WERI-Rb-1 (cell line): ENCODE data around the gene ACSL4.

Source experiments
- DNase-seq: peaks from one replicate; pipeline ENCODE4 v3.0.0-alpha.2; 2020
- H3K27ac ChIP-seq: fragments of 250-450 bp; sonication (Bioruptor Pico); 2 replicates; pipeline ENCODE4 v1.5.1; 2020; ENCODE audit warnings: mild to moderate bottlenecking, moderate library complexity
- H3K27me3 ChIP-seq: fragments of 250-450 bp; sonication (Bioruptor Pico); 2 replicates; pipeline ENCODE4 v1.5.1; 2021; ENCODE audit warnings: mild to moderate bottlenecking, low read depth, moderate library complexity; ENCODE audit not compliant: insufficient read depth, severe bottlenecking
- H3K36me3 ChIP-seq: fragments of 250-450 bp; sonication (Bioruptor Pico); 2 replicates; pipeline ENCODE4 v1.5.1; 2020; ENCODE audit warnings: mild to moderate bottlenecking, moderate library complexity
- H3K4me3 ChIP-seq: 2 replicates; pipeline ENCODE4 v1.5.1; 2011; ENCODE audit warnings: low read depth, mild to moderate bottlenecking, control low read depth, low read length
- H3K9me3 ChIP-seq: fragments of 250-450 bp; sonication (Bioruptor Pico); 2 replicates; pipeline ENCODE4 v1.5.1; 2021; ENCODE audit warnings: mild to moderate bottlenecking, moderate library complexity; ENCODE audit not compliant: severe bottlenecking
- CTCF ChIP-seq: IDR thresholded peaks from 2 replicates; pipeline ENCODE4 v1.5.1; 2011; ENCODE audit warnings: low read depth, mild to moderate bottlenecking, control low read depth, inconsistent platforms, low read length

ACSL4 gene

GRCh38 chrX:109720947-109721346 is 12.1 kb downstream of the ACSL4 start:
- no peak for TF ChIP-seq CTCF
- Histone ChIP-seq H3K36me3 (no peaks in the 10 kb centered on the region), H3K4me3 (no peak overlapping the region), H3K27ac (no peak overlapping the region), H3K9me3 (no peaks in the 10 kb centered on the region), H3K27me3 (peaks cover 5% of the 10 kb centered on the region)
- no peak for DNase-seq

- Histone ChIP-seq H3K27ac (no peak overlapping the region), H3K36me3 (no peaks in the 10 kb centered on the region), H3K27me3 (peaks cover 6% of the 10 kb centered on the region), H3K9me3 (no peaks in the 10 kb centered on the region), H3K4me3 (no peak overlapping the region)
- no peak for TF ChIP-seq CTCF
- no peak for DNase-seq
Observed at GRCh38 chrX:109719264-109719663, 13.8 kb downstream of the ACSL4 start.

GRCh38 chrX:109716431-109717028 is 16.5 kb downstream of the ACSL4 start:
- Histone ChIP-seq H3K9me3 (no peaks in the 10 kb centered on the region), H3K4me3 (no peak overlapping the region), H3K36me3 (no peaks in the 10 kb centered on the region), H3K27ac (no peak overlapping the region), H3K27me3 (peaks cover 15% of the 10 kb centered on the region)
- no peak for TF ChIP-seq CTCF
- no peak for DNase-seq

- peaks cover 18% of the 10 kb centered on the region for H3K27me3 ChIP-seq
- no peak overlapping the region for H3K27ac ChIP-seq
- TF ChIP-seq CTCF = no peak
- no peaks in the 10 kb centered on the region for H3K9me3 ChIP-seq
- no peaks in the 10 kb centered on the region for H3K36me3 ChIP-seq
- H3K4me3 ChIP-seq = no peak overlapping the region
- no peak for DNase-seq
Observed at GRCh38 chrX:109714340-109714958, 18.6 kb downstream of the ACSL4 start.

GRCh38 chrX:109710181-109710580 is 22.9 kb downstream of the ACSL4 start:
- no peak for DNase-seq
- H3K36me3 ChIP-seq = no peaks in the 10 kb centered on the region
- no peaks in the 10 kb centered on the region for H3K9me3 ChIP-seq
- no peak overlapping the region for H3K27ac ChIP-seq
- peaks cover 20% of the 10 kb centered on the region for H3K27me3 ChIP-seq
- no peak for TF ChIP-seq CTCF
- H3K4me3 ChIP-seq = no peak overlapping the region

GRCh38 chrX:109709129-109709631 is 23.9 kb downstream of the ACSL4 start:
- Histone ChIP-seq H3K4me3 (no peak overlapping the region), H3K36me3 (no peaks in the 10 kb centered on the region), H3K27me3 (peaks cover 20% of the 10 kb centered on the region), H3K9me3 (no peaks in the 10 kb centered on the region), H3K27ac (no peak overlapping the region)
- DNase-seq = no peak
- no peak for TF ChIP-seq CTCF
